A549 (cell line): ENCODE measurements around the gene SRGAP1. TPM values are rescaled to one million over a fixed set of nuclear protein-coding genes. Genes with fewer than 3 reads are reported as not detected.

Experiments used
- ATAC-seq, 2 experiments: fragments of 200-7000 bp in 1 of 2; fragments of >200 bp in 1 of 2; cut with Nextera tagmentation in 1 of 2; cut with Tn5 transposase in 1 of 2; 3 replicates each; pipeline versions ENCODE4 v1.8.0 to v1.9.1; 2018 to 2020; ENCODE audit warnings: mild to moderate bottlenecking in 1 of 2, moderate library complexity in 1 of 2
- CTCF ChIA-PET: fragments of 300-600 bp; sonication (Branson Sonifier 250); formaldehyde crosslinking; extraction: SDS; loops from one replicate; lab custom pipeline; 2021; ENCODE audit warnings: antibody characterized with exemption, inconsistent platforms; lab: Yijun Ruan, JAX
- POLR2A ChIA-PET: fragments of 350-600 bp; formaldehyde crosslinking; extraction: SDS; loops from one replicate; lab custom pipeline; 2021; ENCODE audit warnings: antibody characterized with exemption, inconsistent platforms; lab: Yijun Ruan, JAX
- DNase-seq, 2 experiments: peaks; one replicate each; pipeline versions ENCODE4 v3.0.0 to v3.0.0-alpha.2; 2011 to 2016; ENCODE audit warnings: low read depth in 1 of 2, low spot score in 1 of 2
- FAIRE-seq: peaks from 2 replicates; lab custom pipeline; 2011; peaks lifted over from hg19 to GRCh38; lab: Jason Lieb, UNC
- H3K27ac ChIP-seq, 2 experiments: fragments of >200 bp; sonication (Bioruptor Twin); formaldehyde crosslinking; 3 replicates each; pipeline ENCODE4 v1.5.1; 2016 to 2017
- H3K4me1 ChIP-seq: fragments of >200 bp; sonication (Bioruptor Twin); formaldehyde crosslinking; 3 replicates; pipeline ENCODE4 v1.6.1; 2016
- H3K4me2 ChIP-seq: fragments of >200 bp; sonication (Bioruptor Twin); formaldehyde crosslinking; 3 replicates; pipeline ENCODE4 v1.6.1; 2016
- H3K4me3 ChIP-seq: fragments of >200 bp; sonication (Bioruptor Twin); formaldehyde crosslinking; 3 replicates; pipeline ENCODE4 v1.5.1; 2016
- H3K9me3 ChIP-seq: fragments of >200 bp; sonication (Bioruptor Twin); formaldehyde crosslinking; 3 replicates; pipeline ENCODE4 v1.6.1; 2016
- BCL3 ChIP-seq: fragments of >200 bp; sonication (Bioruptor Twin); formaldehyde crosslinking; IDR thresholded peaks from 3 replicates; pipeline ENCODE4 v1.6.1; 2016
- BHLHE40 ChIP-seq: IDR thresholded peaks from 2 replicates; pipeline ENCODE4 v1.6.1; 2012; ENCODE audit warnings: low read depth, low read length, inconsistent platforms
- CBX2 ChIP-seq: fragments of 200-600 bp; sonication (generic); IDR thresholded peaks from 2 replicates; pipeline ENCODE4 v1.6.1; 2016; ENCODE audit warnings: low read depth, mild to moderate bottlenecking, borderline replicate concordance
- CBX8 ChIP-seq: fragments of 200-600 bp; sonication (generic); IDR thresholded peaks from 2 replicates; pipeline ENCODE4 v1.6.1; 2016
- CEBPB ChIP-seq, 2 experiments: fragments of >200 bp in 1 of 2; sonication (Bioruptor Twin) in 1 of 2; formaldehyde crosslinking in 1 of 2; IDR thresholded peaks; 2 replicates each; pipeline ENCODE4 v1.6.1; 2012 to 2016
- CHD2 ChIP-seq: fragments of 150-350 bp; IDR thresholded peaks from 2 replicates; pipeline ENCODE4 v1.6.1; 2014; ENCODE audit warnings: low read length; ENCODE audit not compliant: partially characterized antibody
- CTCF ChIP-seq: fragments of >200 bp; sonication (Bioruptor Twin); formaldehyde crosslinking; IDR thresholded peaks from 3 replicates; pipeline ENCODE4 v1.5.1; 2016
- EHMT2 ChIP-seq: fragments of 200-600 bp; sonication (generic); IDR thresholded peaks from 2 replicates; pipeline ENCODE4 v1.6.1; 2016; ENCODE audit warnings: antibody characterized with exemption, low read depth, mild to moderate bottlenecking, moderate library complexity
- EP300 ChIP-seq, 2 experiments: fragments of >200 bp; sonication (Bioruptor Twin); formaldehyde crosslinking; IDR thresholded peaks; 2 replicates in 1 of 2; 3 replicates in 1 of 2; pipeline ENCODE4 v1.6.1; 2016 to 2017
- FOSB ChIP-seq: fragments of 250-450 bp; sonication (Bioruptor Pico); IDR thresholded peaks from 2 replicates; pipeline ENCODE4 v1.5.0; 2020; ENCODE audit warnings: mild to moderate bottlenecking, moderate library complexity
- HOXA7 ChIP-seq: fragments of 250-450 bp; sonication (Bioruptor Pico); IDR thresholded peaks from 2 replicates; pipeline ENCODE4 v1.5.0; 2020; ENCODE audit warnings: mild to moderate bottlenecking, moderate library complexity
- HOXB13 ChIP-seq: fragments of 250-450 bp; sonication (Bioruptor Pico); IDR thresholded peaks from 2 replicates; pipeline ENCODE4 v1.5.0; 2020; ENCODE audit warnings: low read depth, mild to moderate bottlenecking, moderate library complexity
- HOXB5 ChIP-seq: fragments of 250-450 bp; sonication (Bioruptor Pico); IDR thresholded peaks from 2 replicates; pipeline ENCODE4 v1.5.0; 2020; ENCODE audit warnings: mild to moderate bottlenecking, moderate library complexity
- JUN ChIP-seq, 2 experiments: fragments of >200 bp; sonication (Bioruptor Twin); formaldehyde crosslinking; IDR thresholded peaks; 2 replicates in 1 of 2; 3 replicates in 1 of 2; pipeline ENCODE4 v1.6.1; 2016 to 2017
- JUNB ChIP-seq: fragments of >200 bp; sonication (Bioruptor Twin); formaldehyde crosslinking; IDR thresholded peaks from 2 replicates; pipeline ENCODE4 v1.6.1; 2016
- KDM1A ChIP-seq: fragments of 200-600 bp; sonication (generic); IDR thresholded peaks from 2 replicates; pipeline ENCODE4 v1.6.1; 2016; ENCODE audit warnings: low read depth, mild to moderate bottlenecking
- MAFK ChIP-seq: fragments of 450-650 bp; IDR thresholded peaks from 2 replicates; pipeline ENCODE4 v1.6.1; 2014; ENCODE audit not compliant: partially characterized antibody
- MAZ ChIP-seq: fragments of 150-350 bp; IDR thresholded peaks from 2 replicates; pipeline ENCODE4 v1.6.1; 2014; ENCODE audit warnings: antibody characterized with exemption, low read depth, low read length, borderline replicate concordance
- NFE2L2 ChIP-seq: fragments of 150-350 bp; conservative IDR thresholded peaks from 2 replicates; pipeline ENCODE4 v1.6.1; 2014; ENCODE audit warnings: low read length
- NPAS2 ChIP-seq: fragments of 250-450 bp; sonication (Bioruptor Pico); IDR thresholded peaks from 2 replicates; pipeline ENCODE4 v1.8.0; 2022; ENCODE audit warnings: mild to moderate bottlenecking, moderate library complexity, borderline replicate concordance
- POLR2A ChIP-seq: IDR thresholded peaks from 2 replicates; pipeline ENCODE4 v1.6.1; 2012; ENCODE audit warnings: mild to moderate bottlenecking, low read length
- POLR2AphosphoS2 ChIP-seq: conservative IDR thresholded peaks from 2 replicates; pipeline ENCODE4 v1.6.1; 2012; ENCODE audit warnings: low read length, improper control_type of control experiment, inconsistent platforms
- RAD21 ChIP-seq, 2 experiments: fragments of >200 bp in 1 of 2; sonication (Bioruptor Twin) in 1 of 2; formaldehyde crosslinking in 1 of 2; IDR thresholded peaks in 1 of 2; conservative IDR thresholded peaks in 1 of 2; 2 replicates in 1 of 2; 3 replicates in 1 of 2; pipeline ENCODE4 v1.6.1; 2012 to 2018; ENCODE audit warnings: inconsistent platforms in 1 of 2
- RARB ChIP-seq: fragments of 250-450 bp; sonication (Bioruptor Pico); IDR thresholded peaks from 2 replicates; pipeline ENCODE4 v1.8.0; 2021; ENCODE audit warnings: mild to moderate bottlenecking, moderate library complexity
- RCOR1 ChIP-seq: fragments of 150-350 bp; IDR thresholded peaks from 2 replicates; pipeline ENCODE4 v1.6.1; 2014; ENCODE audit warnings: antibody characterized with exemption, low read length, low read depth
- RFX5 ChIP-seq: fragments of 450-650 bp; IDR thresholded peaks from 2 replicates; pipeline ENCODE4 v1.7.1; 2014; ENCODE audit warnings: antibody characterized with exemption, mild to moderate bottlenecking, moderate library complexity
- SMC3 ChIP-seq: fragments of >200 bp; sonication (Bioruptor Twin); formaldehyde crosslinking; IDR thresholded peaks from 3 replicates; pipeline ENCODE4 v1.6.1; 2018; ENCODE audit warnings: inconsistent platforms
- TP53 ChIP-seq: fragments of 250-450 bp; sonication (Bioruptor Pico); IDR thresholded peaks from 2 replicates; pipeline ENCODE4 v1.5.0; 2021; ENCODE audit warnings: mild to moderate bottlenecking, moderate library complexity
- ZC3H11A ChIP-seq: fragments of 450-650 bp; IDR thresholded peaks from 2 replicates; pipeline ENCODE4 v1.6.1; 2014; ENCODE audit warnings: antibody characterized with exemption, mild to moderate bottlenecking
- ZFP36 ChIP-seq: fragments of 450-650 bp; IDR thresholded peaks from 2 replicates; pipeline ENCODE4 v1.6.1; 2014; ENCODE audit warnings: borderline replicate concordance; ENCODE audit not compliant: partially characterized antibody
- ZSCAN20 ChIP-seq: fragments of 250-450 bp; sonication (Bioruptor Pico); IDR thresholded peaks from 2 replicates; pipeline ENCODE4 v1.8.0; 2022; ENCODE audit warnings: mild to moderate bottlenecking, moderate library complexity
- WGBS: methylation state at CpG from one replicate; pipeline ENCODE4 v1.1.6; 2017; ENCODE audit errors: missing lambda C conversion rate; 5-methylcytosine and 5-hydroxymethylcytosine counted together
- polyA plus RNA-seq, 4 experiments: library from polyadenylated mRNA; depleted of rRNA in 3 of 4; stranded (reverse); fragments of >200 nt; fragmentation: RNase III in 1 of 4; extraction: RNeasy Plus Mini Kit Qiagen cat#74134 plus additional on column Dnase treatment in 1 of 4; gene quantifications; 2 replicates in 3 of 4; 3 replicates in 1 of 4; pipeline ENCODE4 v1.2.3, GENCODE V29; 2011 to 2017
- TF ChIP-seq, protein P1 (sequence below): fragments of 450-650 bp; IDR thresholded peaks from 2 replicates; pipeline ENCODE4 v1.6.1; 2014; ENCODE audit warnings: antibody characterized with exemption
- TF ChIP-seq, protein P2 (sequence below): IDR thresholded peaks from 2 replicates; pipeline ENCODE4 v1.6.1; 2012
- TF ChIP-seq, protein P3 (sequence below): fragments of 150-350 bp; IDR thresholded peaks from 2 replicates; pipeline ENCODE4 v1.6.1; 2014; ENCODE audit warnings: low read depth, mild to moderate bottlenecking, low read length
- TF ChIP-seq, protein P4 (sequence below): IDR thresholded peaks from 2 replicates; pipeline ENCODE4 v1.6.1; 2012

SRGAP1 gene
- polyA plus RNA-seq, 2 of the 4 experiments (the other 2 are of a cell fraction): 7.9 to 22.9 TPM

DNA sequence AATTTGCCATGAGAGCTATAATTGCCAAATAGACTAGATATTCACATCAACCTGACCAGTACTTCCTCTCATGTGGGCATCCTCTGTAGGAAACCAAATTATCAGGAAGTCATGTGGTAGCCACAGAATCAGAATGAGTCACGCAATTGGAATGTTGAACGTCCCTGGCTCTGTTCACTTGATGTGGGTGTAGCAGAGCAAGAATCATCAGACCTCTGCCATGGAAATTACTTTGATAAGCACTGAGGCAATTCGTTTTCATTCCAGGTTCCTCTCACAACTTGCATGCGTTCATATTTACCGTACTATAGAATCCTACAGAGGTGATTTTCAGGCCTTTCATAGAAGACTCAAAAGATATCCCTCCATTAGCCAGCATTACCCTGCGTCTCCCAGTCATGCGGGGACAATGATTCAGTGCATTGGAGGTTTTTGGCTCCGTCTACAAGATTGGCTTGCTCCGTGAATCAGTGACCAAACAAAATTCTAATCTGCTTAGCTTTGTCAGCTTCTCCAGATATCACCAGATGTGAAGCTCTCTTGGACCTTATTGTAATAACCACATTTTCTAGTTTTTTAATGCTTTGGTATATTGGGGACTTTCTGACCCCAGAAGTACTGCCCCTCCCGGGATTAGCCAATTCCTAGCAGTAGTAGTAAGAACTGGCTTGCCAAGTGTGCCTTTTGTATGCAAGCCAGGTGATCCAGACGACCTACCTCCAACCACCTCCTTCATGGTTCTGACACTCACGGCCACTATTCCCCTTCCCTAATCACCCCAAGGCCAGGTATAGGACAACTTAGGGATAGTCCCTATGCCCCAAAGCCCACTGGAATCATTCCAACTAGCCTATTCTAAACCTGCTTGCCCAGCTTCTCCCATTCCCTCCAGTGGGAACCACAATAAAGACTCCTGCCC is 244.2 kb downstream of the SRGAP1 start:
- H3K27ac ChIP-seq: peak overlapping the region; percentile 91
- peak overlapping the region; percentile 4; the same call in 2 of the 3 replicates for H3K4me3 ChIP-seq
- POLR2A ChIA-PET: interaction anchor here (0.6 to 1.4 kb wide), 5 partner anchors 19 to 245 kb away, joined by 3 to 6 read pairs (median 3); partner anchors contain the start of gene SRGAP1
- FAIRE-seq: peak; percentile 99
- peak; percentile 88 to 94 for DNase-seq
- H3K9me3 ChIP-seq: no peaks in the 10 kb centered on the region
- ATAC-seq: peak; percentile 95 to 98
- CTCF ChIA-PET: interaction anchor here (1.5 to 6.7 kb wide), 3 partner anchors 93 to 250 kb away, joined by 6 to 43 read pairs (median 13); partner anchors contain the start of gene SRGAP1
- 3% methylated on average over 12 of the region's 12 CpGs for WGBS
- peaks cover 63% of the 10 kb centered on the region for H3K4me1 ChIP-seq
- H3K4me2 ChIP-seq: peak overlapping the region; percentile 78
- TF ChIP-seq CTCF (no peak), ZSCAN20 (CRISPR knock-in tag) (no peak), CHD2 (no peak), CBX2 (no peak), JUN (IDR thresholded peaks at IDR 0.05) (peak; percentile 70 to 85; a peak in 3 of 5 replicates), ZFP36 (no peak), POLR2AphosphoS2 (no peak), CBX8 (no peak), HOXA7 (no peak), TP53 (CRISPR knock-in tag) (peak; percentile 55), KDM1A (no peak), SMC3 (no peak), RARB (CRISPR knock-in tag) (no peak), BHLHE40 (no peak), NFE2L2 (no peak), MAFK (peak; percentile 17), JUNB (peak; percentile 86), POLR2A (no peak), MAZ (no peak), EHMT2 (no peak), BCL3 (peak; percentile 33; the same call in 1 of the 3 replicates), NPAS2 (CRISPR knock-in tag) (no peak), EP300 (IDR thresholded peaks at IDR 0.05) (peak in 1 of 2 experiments; percentile 62; a peak in 2 of 5 replicates), RCOR1 (no peak), RAD21 (conservative IDR thresholded peaks at IDR 0.05 in 1 of 2, IDR thresholded peaks at IDR 0.05 in 1 of 2) (peak in 1 of 2 experiments; percentile 3; a peak in 2 of 5 replicates), ZC3H11A (no peak), FOSB (no peak), CEBPB (IDR thresholded peaks at IDR 0.05) (0 out of 4 replicates have a peak, but pooled peaks of 1 of the 2 experiments have one; percentile 16), HOXB13 (CRISPR knock-in tag) (no peak), HOXB5 (peak; percentile 18; the same call in 1 of the 2 replicates), RFX5 (no peak)
- TF ChIP-seq, protein P1, sequence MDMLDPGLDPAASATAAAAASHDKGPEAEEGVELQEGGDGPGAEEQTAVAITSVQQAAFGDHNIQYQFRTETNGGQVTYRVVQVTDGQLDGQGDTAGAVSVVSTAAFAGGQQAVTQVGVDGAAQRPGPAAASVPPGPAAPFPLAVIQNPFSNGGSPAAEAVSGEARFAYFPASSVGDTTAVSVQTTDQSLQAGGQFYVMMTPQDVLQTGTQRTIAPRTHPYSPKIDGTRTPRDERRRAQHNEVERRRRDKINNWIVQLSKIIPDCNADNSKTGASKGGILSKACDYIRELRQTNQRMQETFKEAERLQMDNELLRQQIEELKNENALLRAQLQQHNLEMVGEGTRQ: peak; percentile 61; the same call in 1 of the 2 replicates
- TF ChIP-seq, protein P2, sequence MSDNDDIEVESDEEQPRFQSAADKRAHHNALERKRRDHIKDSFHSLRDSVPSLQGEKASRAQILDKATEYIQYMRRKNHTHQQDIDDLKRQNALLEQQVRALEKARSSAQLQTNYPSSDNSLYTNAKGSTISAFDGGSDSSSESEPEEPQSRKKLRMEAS: peak; percentile 72
- TF ChIP-seq, protein P3, sequence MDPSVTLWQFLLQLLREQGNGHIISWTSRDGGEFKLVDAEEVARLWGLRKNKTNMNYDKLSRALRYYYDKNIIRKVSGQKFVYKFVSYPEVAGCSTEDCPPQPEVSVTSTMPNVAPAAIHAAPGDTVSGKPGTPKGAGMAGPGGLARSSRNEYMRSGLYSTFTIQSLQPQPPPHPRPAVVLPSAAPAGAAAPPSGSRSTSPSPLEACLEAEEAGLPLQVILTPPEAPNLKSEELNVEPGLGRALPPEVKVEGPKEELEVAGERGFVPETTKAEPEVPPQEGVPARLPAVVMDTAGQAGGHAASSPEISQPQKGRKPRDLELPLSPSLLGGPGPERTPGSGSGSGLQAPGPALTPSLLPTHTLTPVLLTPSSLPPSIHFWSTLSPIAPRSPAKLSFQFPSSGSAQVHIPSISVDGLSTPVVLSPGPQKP: no peak
- TF ChIP-seq, protein P4, sequence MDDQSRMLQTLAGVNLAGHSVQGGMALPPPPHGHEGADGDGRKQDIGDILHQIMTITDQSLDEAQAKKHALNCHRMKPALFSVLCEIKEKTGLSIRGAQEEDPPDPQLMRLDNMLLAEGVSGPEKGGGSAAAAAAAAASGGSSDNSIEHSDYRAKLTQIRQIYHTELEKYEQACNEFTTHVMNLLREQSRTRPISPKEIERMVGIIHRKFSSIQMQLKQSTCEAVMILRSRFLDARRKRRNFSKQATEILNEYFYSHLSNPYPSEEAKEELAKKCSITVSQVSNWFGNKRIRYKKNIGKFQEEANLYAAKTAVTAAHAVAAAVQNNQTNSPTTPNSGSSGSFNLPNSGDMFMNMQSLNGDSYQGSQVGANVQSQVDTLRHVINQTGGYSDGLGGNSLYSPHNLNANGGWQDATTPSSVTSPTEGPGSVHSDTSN: no peak
